Activated T-helper 1 cell treated with Interleukin-2 at 50 U/mL for 16 hours (primary cell): ENCODE results near the gene PRAMEF11.
"Not testable (repeated sequence)": the region's sequence is repeated elsewhere in the genome, so short reads cannot be mapped to it uniquely, and the experiment has no call there.

ENCODE experiments used
- DNase-seq: peaks from one replicate; pipeline ENCODE4 v3.0.0-alpha.2; 2020; ENCODE audit warnings: low read depth

The PRAMEF11 gene

DNA sequence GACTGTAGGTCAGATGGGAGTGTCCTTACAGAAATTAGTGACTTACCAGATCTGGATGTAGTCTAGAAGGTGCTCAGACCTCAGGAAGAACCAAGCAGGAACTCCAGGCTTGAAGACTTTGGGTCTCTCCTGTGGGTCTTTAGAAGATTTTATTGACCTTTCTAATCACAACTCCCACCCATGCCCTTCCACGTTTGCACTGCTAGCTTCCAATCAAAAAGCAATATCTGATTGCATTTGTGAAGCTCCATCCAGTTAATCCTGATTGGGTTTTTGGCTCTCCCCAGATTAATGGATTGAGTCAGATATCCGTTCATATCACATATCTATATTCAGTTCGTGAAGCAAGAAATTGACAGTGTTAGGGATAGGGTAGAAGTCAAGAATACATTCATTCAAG, at the start of gene PRAMEF11:
Gene PRAMEF11, minus strand, starts transcription at position 101 of the 400 bp plus-strand sequence. CDS start 2,621 bp downstream, outside the sequence.
- not testable (repeated sequence) for DNase-seq

GRCh38 chr1:12878453-12878852, 47.2 kb upstream of the PRAMEF11 start:
- not testable (repeated sequence) for DNase-seq

- DNase-seq: not testable (repeated sequence)
Observed at GRCh38 chr1:12863131-12863880, 32.1 kb upstream of the PRAMEF11 start.

- DNase-seq: not testable (repeated sequence)
Observed at GRCh38 chr1:12856786-12857185, 25.6 kb upstream of the PRAMEF11 start, which contains the start of gene PRAMEF2. TSS of gene PRAMEF2 (plus strand) at chr1:12857086. CDS start at chr1:12859010, 1,924 bp downstream.

- no peak for DNase-seq
Observed at GRCh38 chr1:12851779-12852178, 20.6 kb upstream of the PRAMEF11 start.

- not testable (repeated sequence) for DNase-seq
Observed at GRCh38 chr1:12848620-12849019, 17.4 kb upstream of the PRAMEF11 start, which contains the start of gene HNRNPCL1. TSS of gene HNRNPCL1 (minus strand) at chr1:12848720. CDS start at chr1:12848289, 431 bp downstream.

DNA sequence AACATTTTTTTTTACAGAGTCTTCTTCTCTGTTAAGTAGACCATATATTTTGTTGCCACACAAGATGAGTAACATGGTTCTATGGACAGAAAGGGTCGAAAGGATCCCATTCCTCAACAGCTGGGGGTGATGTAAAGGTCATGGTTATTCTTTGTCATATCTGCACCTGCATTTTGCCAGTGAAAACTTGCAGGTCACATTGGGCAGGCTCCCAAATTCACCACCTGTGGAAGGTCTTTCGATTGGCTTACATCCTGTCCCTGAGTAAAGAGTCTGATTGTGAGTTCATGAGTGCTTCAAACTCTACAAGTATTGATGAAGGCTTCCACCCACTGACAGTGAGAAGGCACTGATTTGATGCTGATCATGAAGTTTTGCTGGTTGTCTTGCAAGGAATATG, 2.0 kb upstream of the PRAMEF11 start:
- not testable (repeated sequence) for DNase-seq

DNA sequence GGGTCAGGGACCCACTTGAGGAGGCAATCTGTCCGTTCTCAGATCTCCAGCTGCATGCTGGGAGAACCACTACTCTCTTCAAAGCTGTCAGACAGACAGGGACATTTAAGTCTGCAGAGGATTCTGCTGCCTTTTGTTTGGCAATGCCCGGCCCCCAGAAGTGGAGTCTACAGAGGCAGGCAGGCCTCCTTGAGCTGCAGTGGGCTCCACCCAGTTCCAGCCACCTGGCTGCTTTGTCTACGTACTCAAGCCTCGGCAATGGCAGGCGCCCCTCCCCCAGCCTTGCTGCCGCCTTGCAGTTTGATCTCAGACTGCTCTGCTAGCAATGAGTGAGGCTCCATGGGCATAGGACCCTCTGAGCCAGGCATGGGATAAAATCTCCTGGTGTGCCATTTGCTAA, 12.1 kb downstream of the PRAMEF11 start:
- not testable (repeated sequence) for DNase-seq

- no peak for DNase-seq
Observed at GRCh38 chr1:12811409-12811784, 19.8 kb downstream of the PRAMEF11 start.

- DNase-seq: no peak
Observed at GRCh38 chr1:12810691-12811408, 20.4 kb downstream of the PRAMEF11 start.

DNA sequence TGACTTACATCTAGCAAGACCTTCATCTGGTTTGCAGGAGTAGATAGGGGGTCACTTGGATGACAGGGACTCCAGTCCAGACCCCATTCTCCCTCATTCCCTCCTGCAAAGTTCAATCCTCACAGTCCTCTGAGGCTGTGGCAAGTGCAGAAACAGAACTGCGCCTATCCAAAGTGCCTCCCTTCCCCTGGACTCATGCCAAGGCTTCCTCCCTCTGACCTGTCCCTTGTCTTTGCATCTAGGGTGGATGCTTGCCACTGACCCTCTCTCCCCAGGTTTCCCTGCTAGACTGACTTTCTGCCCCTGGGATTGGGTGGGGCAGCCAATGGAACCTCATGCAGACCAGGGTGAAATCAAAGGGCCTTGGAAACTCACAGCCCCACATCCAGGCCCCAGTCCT, 21.3 kb downstream of the PRAMEF11 start:
- no peak for DNase-seq

- DNase-seq: no peak
Observed at GRCh38 chr1:12799730-12800129, 31.5 kb downstream of the PRAMEF11 start.

- no peak for DNase-seq
Observed at GRCh38 chr1:12798911-12799310, 32.3 kb downstream of the PRAMEF11 start.

DNA sequence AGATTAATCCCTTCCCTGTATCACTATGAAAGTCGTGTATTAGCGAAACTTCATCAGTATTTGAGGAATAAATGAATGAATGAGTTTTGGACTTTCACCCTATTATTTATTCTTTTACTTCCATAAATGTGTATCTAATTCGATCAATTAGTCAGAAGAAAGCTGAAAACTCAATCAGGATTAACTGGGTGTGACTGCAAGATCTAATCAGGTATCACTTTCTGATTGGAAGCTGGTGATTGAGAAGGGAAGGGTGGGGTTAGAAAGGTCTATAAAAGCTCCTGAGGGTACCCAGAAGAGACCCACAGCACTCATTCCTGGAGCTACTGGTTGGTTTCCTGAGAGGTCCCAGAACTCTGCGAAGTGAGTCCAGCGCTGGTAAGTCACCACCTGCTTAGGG, 40.1 kb downstream of the PRAMEF11 start, which contains the start of gene PRAMEF1:
Gene PRAMEF1, plus strand, starts transcription at position 301 of the 400 bp plus-strand sequence. CDS start 1,831 bp downstream, outside the sequence.
- not testable (repeated sequence) for DNase-seq

DNA sequence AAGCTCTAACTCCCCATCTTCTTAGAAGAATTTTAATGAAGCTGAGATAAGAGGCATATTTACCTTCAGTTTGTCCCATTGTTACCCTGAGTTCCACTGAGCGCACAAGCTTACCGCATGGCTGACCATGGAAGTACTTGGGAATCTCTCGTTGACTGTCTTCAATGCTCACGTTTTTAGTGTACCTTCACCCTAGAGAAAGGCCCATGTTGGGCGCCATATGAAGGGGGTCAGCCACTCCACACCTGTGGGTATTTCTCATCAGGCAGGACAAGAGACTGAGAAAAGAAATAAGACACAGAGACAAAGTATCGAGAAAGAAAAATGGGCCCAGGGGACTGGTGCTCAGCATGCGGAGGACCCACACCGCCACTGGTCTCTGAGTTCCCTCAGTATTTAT, 46.5 kb downstream of the PRAMEF11 start:
- not testable (repeated sequence) for DNase-seq

DNA sequence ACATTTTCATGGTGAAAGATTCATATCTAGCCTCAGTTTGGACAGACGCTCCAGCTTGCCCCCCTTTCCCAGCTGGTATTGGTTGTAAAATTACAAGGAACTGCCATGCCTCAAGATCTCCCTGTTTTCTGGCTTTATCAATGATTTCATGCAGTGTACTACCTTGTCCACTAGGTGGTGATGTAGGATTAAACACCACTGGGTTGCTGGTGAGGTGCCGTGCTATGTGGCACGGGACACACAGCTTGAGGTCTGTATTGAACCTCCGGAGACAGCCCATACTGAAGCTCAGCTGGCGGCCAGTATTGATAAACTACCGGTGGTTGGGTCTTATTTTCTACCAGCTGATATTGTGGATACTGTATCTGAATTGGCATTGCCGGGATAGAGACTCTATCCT, 47.4 kb downstream of the PRAMEF11 start:
- DNase-seq: not testable (repeated sequence)

- DNase-seq: not testable (repeated sequence)
Observed at GRCh38 chr1:12781488-12781887, 49.7 kb downstream of the PRAMEF11 start.

- no peak for DNase-seq
Observed at GRCh38 chr1:12778907-12779306, 52.3 kb downstream of the PRAMEF11 start.

DNA sequence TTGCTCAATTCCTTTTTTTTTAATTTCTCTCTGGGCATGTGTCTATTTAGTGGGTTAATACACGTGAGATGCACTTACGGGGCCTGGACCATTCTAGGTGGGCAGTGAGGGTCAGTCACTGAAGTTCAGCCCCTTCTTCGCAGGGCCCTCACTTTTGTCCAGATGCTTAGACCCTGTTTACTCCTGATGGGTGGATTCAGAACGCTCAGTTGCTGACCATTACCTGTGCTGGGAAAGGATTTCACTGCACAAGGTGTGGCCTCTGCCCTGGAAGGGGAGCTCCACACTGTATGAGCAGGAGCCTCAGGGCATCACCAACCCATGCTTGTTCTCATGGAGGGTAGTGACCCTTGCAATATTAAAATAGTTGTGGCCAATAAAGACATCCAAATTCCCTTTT, 53.1 kb downstream of the PRAMEF11 start:
- DNase-seq: no peak

DNA sequence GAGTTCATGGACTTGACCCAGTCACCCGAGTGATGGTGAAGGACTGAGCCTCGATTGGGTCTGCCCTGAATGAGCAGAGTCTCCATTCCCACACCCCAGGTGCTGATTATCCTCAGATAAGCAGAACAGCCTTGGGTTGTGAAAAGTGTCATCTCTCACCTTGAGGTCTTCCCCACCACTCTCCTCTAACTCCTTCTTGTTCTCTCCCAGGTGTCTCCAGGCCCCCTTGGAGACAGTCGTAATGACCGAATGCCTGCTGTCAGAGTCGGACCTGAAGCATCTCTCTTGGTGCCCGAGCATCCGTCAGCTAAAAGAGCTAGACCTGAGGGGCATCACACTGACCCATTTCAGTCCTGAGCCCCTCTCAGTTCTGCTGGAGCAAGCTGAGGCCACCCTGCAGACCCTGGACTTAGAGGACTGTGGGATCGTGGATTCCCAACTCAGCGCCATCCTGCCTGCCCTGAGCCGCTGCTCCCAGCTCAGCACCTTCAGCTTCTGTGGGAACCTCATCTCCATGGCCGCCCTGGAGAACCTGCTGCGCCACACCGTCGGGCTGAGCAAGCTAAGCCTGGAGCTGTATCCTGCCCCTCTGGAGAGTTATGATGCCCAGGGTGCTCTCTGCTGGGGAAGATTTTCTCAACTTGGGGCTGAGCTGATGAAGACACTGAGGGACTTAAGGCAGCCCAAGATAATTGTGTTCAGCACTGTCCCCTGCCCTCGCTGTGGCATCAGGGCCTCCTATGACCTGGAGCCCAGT, 54.2 kb downstream of the PRAMEF11 start:
- DNase-seq: no peak

DNA sequence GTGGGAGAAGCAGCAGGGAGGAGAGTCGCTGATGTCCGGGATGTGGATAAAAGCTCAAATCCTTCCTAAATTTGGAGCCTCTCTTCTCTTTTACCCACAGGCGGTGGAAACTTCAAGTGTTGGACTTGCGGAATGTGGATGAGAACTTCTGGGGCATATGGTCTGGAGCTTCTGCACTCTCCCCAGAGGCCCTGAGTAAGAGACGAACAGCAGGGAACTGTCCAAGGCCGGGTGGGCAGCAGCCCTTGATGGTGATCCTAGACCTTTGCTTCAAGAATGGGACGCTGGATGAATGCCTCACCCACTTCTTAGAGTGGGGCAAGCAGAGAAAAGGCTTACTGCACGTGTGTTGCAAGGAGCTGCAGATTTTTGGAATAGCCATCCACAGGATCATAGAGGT, 55.8 kb downstream of the PRAMEF11 start:
- DNase-seq: no peak

GRCh38 chr1:12774801-12775345, 56.3 kb downstream of the PRAMEF11 start:
- DNase-seq: no peak
